ENCODE results near the gene CHP1. TPM values are rescaled to one million over a fixed set of nuclear protein-coding genes. Genes with fewer than 3 reads are reported as not detected.

The CHP1 gene
- total RNA-seq, 1 experiment from 2014 or later = 139 TPM

- H3K36me3 ChIP-seq (ENCODE audit: control insufficient read depth, insufficient read depth, low read length) = peaks cover 1% of the 10 kb centered on the region; the same call in 1 of the 2 replicates
- intact Hi-C loops (cut with micrococcal nuclease; ENCODE audit: unreplicated experiment) = no loop called here
- Mint-ChIP-seq H3K36me3 (ENCODE audit: insufficient read depth, unreplicated experiment) (peaks cover 37% of the 10 kb centered on the region), H3K27ac (ENCODE audit: unreplicated experiment) (no peak overlapping the region), H3K27me3 (ENCODE audit: insufficient read depth, unreplicated experiment) (no peaks in the 10 kb centered on the region), H3K4me3 (ENCODE audit: unreplicated experiment) (no peak overlapping the region), H3K9me3 (ENCODE audit: unreplicated experiment) (no peaks in the 10 kb centered on the region), H3K4me1 (ENCODE audit: low read depth, unreplicated experiment) (no peaks in the 10 kb centered on the region)
- TF ChIP-seq CTCF (IDR thresholded peaks at IDR 0.05; ENCODE audit: insufficient read depth in 1 of 2, low read depth in 1 of 2, low read length in 1 of 2, severe bottlenecking in 1 of 2, unreplicated experiment in 1 of 2) = no peak
- BruUV-seq (replicated peaks) = no TSS peak
- no peak overlapping the region for H3K4me3 ChIP-seq (ENCODE audit: low read depth, low read length)
- POLR2A ChIA-PET = no interaction called here
- H3K9me3 ChIP-seq = no peaks in the 10 kb centered on the region
- CTCF ChIA-PET = no interaction called here
- DNase-seq = no peak
- H3K27me3 ChIP-seq (replicated peaks; ENCODE audit: control insufficient read depth, insufficient read depth, low read length) = no peaks in the 10 kb centered on the region
- peaks cover 9% of the 10 kb centered on the region for H3K4me1 ChIP-seq
These were observed 20.3 kb downstream of the CHP1 start for GRCh38 chr15:41251411-41251810.

GRCh38 chr15:41254560-41254959, 23.5 kb downstream of the CHP1 start:
- POLR2A ChIA-PET = no interaction called here
- H3K9me3 ChIP-seq = no peaks in the 10 kb centered on the region
- intact Hi-C loops (cut with micrococcal nuclease; ENCODE audit: unreplicated experiment) = no loop called here
- no peak for DNase-seq
- BruUV-seq (replicated peaks) = no TSS peak
- peaks cover 36% of the 10 kb centered on the region for H3K4me1 ChIP-seq
- Mint-ChIP-seq H3K4me3 (ENCODE audit: unreplicated experiment) (no peak overlapping the region), H3K4me1 (ENCODE audit: low read depth, unreplicated experiment) (peaks cover 18% of the 10 kb centered on the region), H3K9me3 (ENCODE audit: unreplicated experiment) (no peaks in the 10 kb centered on the region), H3K27ac (ENCODE audit: unreplicated experiment) (no peak overlapping the region), H3K27me3 (ENCODE audit: insufficient read depth, unreplicated experiment) (no peaks in the 10 kb centered on the region), H3K36me3 (ENCODE audit: insufficient read depth, unreplicated experiment) (peaks cover 28% of the 10 kb centered on the region)
- no peaks in the 10 kb centered on the region for H3K27me3 ChIP-seq (replicated peaks; ENCODE audit: control insufficient read depth, insufficient read depth, low read length)
- H3K36me3 ChIP-seq (ENCODE audit: control insufficient read depth, insufficient read depth, low read length) = no peaks in the 10 kb centered on the region
- no peak for TF ChIP-seq CTCF (IDR thresholded peaks at IDR 0.05; ENCODE audit: insufficient read depth in 1 of 2, low read depth in 1 of 2, low read length in 1 of 2, severe bottlenecking in 1 of 2, unreplicated experiment in 1 of 2)
- CTCF ChIA-PET = interaction anchor here (0.5 kb wide), 1 partner anchor 324 kb away, joined by 3 read pairs; no protein-coding TSS in a partner anchor
- no peak overlapping the region for H3K4me3 ChIP-seq (ENCODE audit: low read depth, low read length)

GRCh38 chr15:41256103-41256502, 25.0 kb downstream of the CHP1 start:
- intact Hi-C loops (cut with micrococcal nuclease; ENCODE audit: unreplicated experiment) = loop anchor here (1.0 kb wide), 1 partner anchor 15 kb away; no protein-coding TSS in a partner anchor
- H3K4me3 ChIP-seq (ENCODE audit: low read depth, low read length) = no peak overlapping the region
- Mint-ChIP-seq H3K4me3 (ENCODE audit: unreplicated experiment) (no peak overlapping the region), H3K27me3 (ENCODE audit: insufficient read depth, unreplicated experiment) (no peaks in the 10 kb centered on the region), H3K9me3 (ENCODE audit: unreplicated experiment) (no peaks in the 10 kb centered on the region), H3K36me3 (ENCODE audit: insufficient read depth, unreplicated experiment) (peaks cover 36% of the 10 kb centered on the region), H3K27ac (ENCODE audit: unreplicated experiment) (no peak overlapping the region), H3K4me1 (ENCODE audit: low read depth, unreplicated experiment) (peaks cover 18% of the 10 kb centered on the region)
- H3K4me1 ChIP-seq = peaks cover 39% of the 10 kb centered on the region
- DNase-seq = no peak
- no peak for TF ChIP-seq CTCF (IDR thresholded peaks at IDR 0.05; ENCODE audit: insufficient read depth in 1 of 2, low read depth in 1 of 2, low read length in 1 of 2, severe bottlenecking in 1 of 2, unreplicated experiment in 1 of 2)
- no TSS peak for BruUV-seq (replicated peaks)
- H3K9me3 ChIP-seq = no peaks in the 10 kb centered on the region
- no peaks in the 10 kb centered on the region; the same call in 1 of the 2 replicates for H3K36me3 ChIP-seq (ENCODE audit: control insufficient read depth, insufficient read depth, low read length)
- POLR2A ChIA-PET = no interaction called here
- CTCF ChIA-PET = interaction anchor here (0.5 to 1.0 kb wide), 2 partner anchors 25 to 181 kb away, joined by 3 read pairs; partner anchors contain the start of gene CHP1
- no peaks in the 10 kb centered on the region for H3K27me3 ChIP-seq (replicated peaks; ENCODE audit: control insufficient read depth, insufficient read depth, low read length)

Measured in Caco-2 (cell line).